Measurements from ENCODE around the gene ASPG. TPM values are rescaled to one million over a fixed set of nuclear protein-coding genes. Genes with fewer than 3 reads are reported as not detected.

Gene ASPG
- 1.1 TPM for total RNA-seq
- long read RNA-seq, partial matches to known transcripts = 1 of 4 reads
- long read RNA-seq, other reads (novel, unspliced or antisense) = 2 of 4 reads

DNA sequence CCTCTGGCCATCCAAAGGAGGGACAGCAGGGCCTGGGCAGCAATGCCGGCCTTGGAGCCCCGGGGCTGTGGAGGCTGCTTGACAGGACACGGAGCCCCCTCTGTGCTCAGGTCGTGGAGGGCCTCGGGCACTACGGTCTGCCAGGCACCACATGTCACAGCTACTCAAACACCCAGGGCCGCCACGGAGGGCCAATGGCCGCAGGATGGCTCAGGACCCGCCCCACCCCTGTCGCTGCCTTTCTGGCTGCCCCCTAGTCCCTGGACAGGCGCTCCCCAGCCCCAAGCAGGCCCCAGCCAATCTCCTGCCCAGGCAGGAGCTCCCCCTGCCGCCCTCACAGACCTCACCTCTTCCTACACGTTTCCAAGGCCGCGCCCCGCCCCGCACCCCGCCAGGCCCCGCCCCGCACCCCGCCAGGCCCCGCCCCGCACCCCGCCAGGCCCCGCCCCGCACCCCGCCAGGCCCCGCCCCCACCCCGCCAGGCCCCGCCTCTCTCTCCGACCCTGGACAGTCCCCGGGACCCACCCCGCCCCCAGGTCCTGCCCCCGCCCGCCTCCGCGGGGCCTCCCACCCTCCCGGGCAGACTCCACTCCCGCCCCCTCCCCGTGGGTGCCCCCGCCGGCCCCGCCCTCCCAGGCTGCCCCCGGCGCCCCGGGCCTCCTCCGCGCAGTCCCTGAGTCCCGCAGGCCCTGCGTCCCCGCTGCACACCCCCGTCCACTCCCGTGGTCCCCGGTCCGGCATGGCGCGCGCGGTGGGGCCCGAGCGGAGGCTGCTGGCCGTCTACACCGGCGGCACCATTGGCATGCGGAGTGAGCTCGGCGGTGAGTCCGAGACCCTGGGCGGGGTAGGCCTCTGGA lies at the start of gene ASPG:
ASPG (plus strand) TSS at position 669 of the 857 bp plus-strand sequence; CDS start at position 740, 71 bp downstream.
- DNase-seq (ENCODE audit: low spot score) = peak; percentile 85

GRCh38 chr14:104036212-104036611 lies 49.3 kb upstream of the ASPG start:
- DNase-seq (ENCODE audit: low spot score) = no peak

GRCh38 chr14:104037074-104037473 lies 48.4 kb upstream of the ASPG start:
- no peak for DNase-seq (ENCODE audit: low spot score)

- DNase-seq (ENCODE audit: low spot score) = no peak
Observed at GRCh38 chr14:104037903-104038302, 47.6 kb upstream of the ASPG start.

- DNase-seq (ENCODE audit: low spot score) = no peak
Observed at GRCh38 chr14:104039214-104039613, 46.3 kb upstream of the ASPG start.

- no peak for DNase-seq (ENCODE audit: low spot score)
Observed at GRCh38 chr14:104040539-104040938, 45.0 kb upstream of the ASPG start.

DNA sequence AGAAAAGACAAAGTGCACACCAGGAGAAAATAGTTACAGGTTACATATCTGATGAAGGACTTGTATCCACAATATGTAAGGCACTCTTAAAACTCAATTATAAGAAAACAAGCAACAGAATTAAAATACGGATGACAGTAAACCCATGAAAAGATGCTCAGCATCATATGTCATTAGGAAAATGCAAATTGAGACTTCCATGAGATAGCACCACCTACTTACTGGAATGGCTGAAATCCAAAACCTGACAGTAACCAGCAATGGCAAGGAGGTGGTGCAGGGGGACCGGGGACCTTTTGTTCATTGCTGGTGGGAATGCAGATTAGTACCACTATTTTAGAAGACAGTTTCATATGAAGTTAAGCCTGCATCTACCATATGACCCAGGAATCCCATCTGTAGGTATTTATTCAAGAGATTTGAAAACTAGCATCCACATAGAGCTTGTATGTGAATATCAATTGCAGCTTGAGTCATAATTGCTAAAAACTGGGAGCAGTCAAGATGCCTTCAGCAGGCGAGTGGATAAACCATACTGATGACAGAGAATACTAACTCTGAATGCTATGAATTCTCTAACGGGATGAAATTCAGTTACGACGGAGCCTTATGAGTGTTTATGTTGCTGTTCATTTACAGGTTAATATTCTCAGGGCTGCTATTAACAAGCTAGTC lies 43.9 kb upstream of the ASPG start:
- DNase-seq (ENCODE audit: low spot score) = no peak

- DNase-seq (ENCODE audit: low spot score) = no peak
Observed at GRCh38 chr14:104044016-104044415, 41.5 kb upstream of the ASPG start.

- no peak for DNase-seq (ENCODE audit: low spot score)
Observed at GRCh38 chr14:104047761-104048160, 37.7 kb upstream of the ASPG start.

DNA sequence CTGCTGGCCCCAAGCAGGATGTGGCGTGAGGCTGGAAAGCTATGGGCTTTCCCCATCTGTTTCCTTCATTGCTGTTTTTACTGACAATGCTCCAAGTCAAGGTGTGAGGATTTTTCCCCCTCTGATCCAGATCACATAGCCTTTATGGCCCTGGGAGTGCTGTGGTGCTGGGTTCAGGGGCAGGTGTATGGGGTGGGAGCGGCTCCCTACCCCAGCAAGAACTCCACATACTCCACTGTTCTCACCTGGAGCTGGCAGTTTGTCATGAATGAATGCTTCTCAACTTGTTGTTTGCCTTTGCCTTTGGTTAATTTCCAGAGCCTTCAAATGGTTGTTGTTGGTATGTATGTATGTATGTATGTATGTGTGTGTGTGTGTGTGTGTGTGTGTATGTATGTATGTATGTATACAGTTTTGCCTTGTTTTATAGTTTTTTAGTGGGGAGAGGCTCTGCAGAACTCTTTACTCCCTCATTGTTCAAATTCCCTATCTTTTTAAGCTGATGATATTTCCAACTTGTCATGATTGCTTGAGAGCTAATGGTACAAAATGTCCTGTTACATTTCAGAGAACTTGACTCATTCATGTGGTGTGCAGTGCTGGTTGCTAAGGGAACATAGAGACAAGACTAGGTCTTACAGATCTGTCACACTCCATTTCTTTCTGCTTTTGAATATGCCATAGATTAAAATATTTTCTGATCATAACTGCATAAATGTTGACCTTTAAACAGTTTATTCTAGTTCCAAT lies 36.6 kb upstream of the ASPG start:
- DNase-seq (ENCODE audit: low spot score) = no peak

GRCh38 chr14:104049576-104050240 lies 35.8 kb upstream of the ASPG start:
- DNase-seq (ENCODE audit: low spot score) = no peak

GRCh38 chr14:104051092-104051813 lies 34.2 kb upstream of the ASPG start:
- no peak for DNase-seq (ENCODE audit: low spot score)

- DNase-seq (ENCODE audit: low spot score) = no peak
Observed at GRCh38 chr14:104054222-104054905, 31.1 kb upstream of the ASPG start.

- no peak for DNase-seq (ENCODE audit: low spot score)
Observed at GRCh38 chr14:104062281-104062680, 23.2 kb upstream of the ASPG start.

DNA sequence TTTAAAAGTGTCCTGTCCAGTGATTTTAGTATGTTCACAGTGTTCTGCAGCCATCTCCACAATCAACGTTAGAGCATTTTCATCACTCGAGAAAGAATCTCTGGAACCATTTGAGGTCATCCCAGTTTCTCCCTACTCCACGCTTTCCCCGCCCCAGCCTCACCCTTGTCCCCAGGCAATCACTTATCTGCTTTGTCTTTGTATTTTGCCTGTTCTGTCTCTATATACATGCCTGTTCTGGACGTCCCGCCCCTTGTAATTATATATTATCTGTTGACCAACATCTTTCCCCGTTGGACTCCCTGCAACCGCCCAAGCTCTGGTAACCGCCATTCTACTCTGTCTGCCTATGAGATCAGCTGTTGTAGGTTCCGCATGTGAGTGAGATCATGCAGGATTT lies 21.5 kb upstream of the ASPG start:
- DNase-seq (ENCODE audit: low spot score) = no peak

DNA sequence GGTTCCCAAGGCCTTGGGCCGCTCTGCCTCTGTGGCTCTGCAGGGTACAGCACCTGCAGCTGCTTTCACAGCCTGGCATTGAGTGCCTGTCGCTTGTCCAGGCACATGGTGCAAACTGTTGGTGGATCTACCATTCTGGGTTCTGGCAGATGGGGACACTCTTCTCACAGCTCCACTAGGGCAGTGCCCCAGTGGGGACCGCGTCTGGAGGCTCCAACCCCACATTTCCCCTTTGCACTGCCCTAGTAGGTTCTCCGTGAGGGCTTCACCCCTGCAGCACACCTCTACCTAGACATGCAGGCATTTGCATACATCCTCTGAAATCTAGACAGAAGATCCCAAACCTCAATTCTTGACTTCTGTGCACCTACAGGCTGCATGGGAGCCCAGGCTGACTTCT lies 19.2 kb upstream of the ASPG start:
- DNase-seq (ENCODE audit: low spot score) = no peak

DNA sequence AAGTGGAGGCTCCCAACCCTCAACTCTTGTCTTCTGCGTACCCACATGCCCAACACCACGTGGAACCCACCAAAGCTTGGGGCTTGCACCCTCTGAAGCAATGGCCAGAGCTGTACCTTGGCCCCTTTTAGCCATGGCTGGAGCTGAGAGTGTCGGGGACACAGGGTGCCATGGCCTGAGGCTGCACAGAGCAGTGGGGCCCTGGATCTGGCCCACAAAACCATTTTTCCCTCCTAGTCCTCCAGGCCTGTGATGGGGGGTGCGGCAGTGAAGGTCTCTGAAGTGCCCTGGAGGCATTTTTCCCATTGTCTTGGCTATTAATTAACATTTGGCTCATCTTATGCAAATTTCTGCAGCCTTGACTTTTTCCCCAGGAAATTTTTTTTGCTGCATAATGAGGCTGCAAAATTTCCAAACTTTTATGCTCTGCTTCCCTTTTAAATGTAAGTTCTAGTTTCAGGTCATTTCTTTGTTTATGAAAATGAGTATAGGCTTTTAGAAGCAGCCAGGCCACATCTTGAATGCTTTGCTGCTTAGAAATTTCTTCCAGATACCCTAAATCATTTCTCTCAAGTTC lies 18.7 kb upstream of the ASPG start:
- DNase-seq (ENCODE audit: low spot score) = no peak

- DNase-seq (ENCODE audit: low spot score) = no peak
Observed at GRCh38 chr14:104069541-104069940, 16.0 kb upstream of the ASPG start.

DNA sequence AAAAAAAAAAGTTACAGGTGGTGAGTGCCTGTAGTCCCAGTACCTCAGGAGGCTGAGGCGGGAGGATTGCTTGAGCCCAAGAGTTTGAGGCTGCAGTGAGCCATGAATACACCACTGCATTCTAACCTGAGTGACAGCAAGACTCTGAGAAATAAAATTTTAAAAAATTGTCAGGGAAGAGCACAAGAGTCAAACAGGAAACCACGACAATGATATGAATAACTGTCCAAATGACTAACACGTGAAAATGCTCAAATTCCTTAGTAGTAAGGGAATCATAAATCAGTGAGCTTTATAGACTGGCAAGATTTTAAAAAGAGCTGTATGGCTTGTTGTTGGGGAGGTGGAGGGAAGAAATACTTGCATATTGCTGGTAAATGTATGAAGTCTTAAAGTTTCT lies 12.9 kb upstream of the ASPG start:
- DNase-seq (ENCODE audit: low spot score) = no peak

DNA sequence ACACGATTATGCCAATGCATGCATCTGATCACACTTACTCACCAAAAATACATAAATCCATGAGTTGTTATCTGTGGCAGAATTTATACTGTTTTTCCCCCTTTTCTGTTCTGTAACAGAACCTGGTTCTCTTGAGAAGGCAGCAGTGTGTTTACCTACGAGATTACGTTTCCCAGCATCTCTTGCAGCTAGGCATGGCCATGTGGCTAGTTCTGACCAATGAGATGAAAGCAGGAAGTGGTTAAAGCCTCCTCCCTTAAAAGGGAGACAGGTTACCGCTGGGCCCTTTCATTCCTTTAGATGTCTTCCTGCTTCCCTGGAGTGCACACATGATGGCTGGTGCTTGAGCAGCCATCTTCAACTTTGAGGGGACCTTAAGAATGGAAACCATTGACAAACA lies 11.7 kb upstream of the ASPG start:
- no peak for DNase-seq (ENCODE audit: low spot score)

Measured in mesenteric fat pad (tissue), 1 donor.